SHP77 (cell line): ENCODE results near the gene LMBR1L.
"Not testable (repeated sequence)": the region's sequence is repeated elsewhere in the genome, so short reads cannot be mapped to it uniquely, and the experiment has no call there.

ENCODE experiments used
- DNase-seq, 2 experiments: peaks; one replicate each; lab custom pipeline; 2025; lab: John Stamatoyannopoulos, UW

The LMBR1L gene

GRCh38 chr12:49088150-49088931 is 22.3 kb downstream of the LMBR1L start:
- peak; percentile 85 to 91 for DNase-seq

- no peak for DNase-seq
These were observed 24.5 kb downstream of the LMBR1L start for GRCh38 chr12:49086116-49086515.

- DNase-seq: no peak
These were observed 26.2 kb downstream of the LMBR1L start for GRCh38 chr12:49084438-49084837.

- no peak for DNase-seq
These were observed 30.9 kb downstream of the LMBR1L start for GRCh38 chr12:49079793-49080192.

- DNase-seq: no peak
These were observed 39.7 kb downstream of the LMBR1L start for GRCh38 chr12:49070971-49071370.

- peak; percentile 95 to 97 for DNase-seq
These were observed 40.9 kb downstream of the LMBR1L start, which contains the start of gene RHEBL1 for GRCh38 chr12:49069507-49070346. RHEBL1 (minus strand) TSS chr12:49069979; CDS start chr12:49069785, 194 bp downstream.

GRCh38 chr12:49068879-49069506 is 41.7 kb downstream of the LMBR1L start:
- DNase-seq: no peak

- DNase-seq: no peak
These were observed 44.5 kb downstream of the LMBR1L start for GRCh38 chr12:49066120-49066519.

- DNase-seq: no peak
These were observed 45.9 kb downstream of the LMBR1L start for GRCh38 chr12:49064767-49065152.

- not testable (repeated sequence) for DNase-seq
These were observed 48.7 kb downstream of the LMBR1L start for GRCh38 chr12:49061916-49062315.

- DNase-seq: no peak
These were observed 49.4 kb downstream of the LMBR1L start for GRCh38 chr12:49061157-49061650.

GRCh38 chr12:49060237-49061156 is 50.1 kb downstream of the LMBR1L start, which contains the start of gene KMT2D:
KMT2D (minus strand) TSS chr12:49060794; CDS start chr12:49055324, 5,470 bp downstream.
- DNase-seq: peak; percentile 86 to 91

GRCh38 chr12:49059299-49060171 is 51.1 kb downstream of the LMBR1L start:
- DNase-seq: peak in 1 of 2 experiments; percentile 16

- no peak for DNase-seq
These were observed 51.7 kb downstream of the LMBR1L start for GRCh38 chr12:49059045-49059298.

GRCh38 chr12:49058366-49059044 is 52.1 kb downstream of the LMBR1L start:
- DNase-seq: no peak

- no peak for DNase-seq
These were observed 52.8 kb downstream of the LMBR1L start for GRCh38 chr12:49057888-49058287.

GRCh38 chr12:49055978-49056754 is 54.5 kb downstream of the LMBR1L start:
- peak; percentile 9 to 49 for DNase-seq

GRCh38 chr12:49055092-49055491 is 55.6 kb downstream of the LMBR1L start:
- no peak for DNase-seq

- no peak for DNase-seq
These were observed 56.1 kb downstream of the LMBR1L start for GRCh38 chr12:49054524-49054923.
